Activated CD8-positive, alpha-beta memory T cell treated with anti-CD3 and anti-CD28 coated beads for 4 hours (primary cell): ENCODE results near the gene EMP3.
"Not testable (repeated sequence)": the region's sequence is repeated elsewhere in the genome, so short reads cannot be mapped to it uniquely, and the experiment has no call there.

Source experiments
- DNase-seq, 2 donors: peaks; one replicate each; pipeline ENCODE4 v3.0.0-alpha.2; 2020; ENCODE audit warnings: low read depth in 2 of 2

EMP3 gene

DNA sequence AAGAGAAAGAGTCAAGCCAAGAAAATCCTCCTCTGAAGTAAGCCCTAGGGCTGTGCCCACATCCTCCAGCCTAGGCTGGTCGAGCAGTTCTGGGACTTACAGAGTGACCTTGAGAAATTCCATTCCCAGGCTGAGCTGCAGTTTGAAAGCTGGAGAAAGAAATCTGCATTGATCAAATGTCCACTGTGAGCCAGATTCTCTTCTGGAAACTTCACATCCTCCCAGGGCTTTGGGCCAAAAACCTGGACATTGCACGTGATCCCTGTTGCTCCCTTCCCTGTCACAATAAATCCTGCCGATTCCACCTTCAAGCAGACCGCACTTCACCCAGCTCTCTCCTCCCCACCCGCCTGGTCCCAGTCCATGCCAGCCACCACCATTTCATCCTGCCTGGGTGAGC, 22.7 kb downstream of the EMP3 start:
- no peak for DNase-seq

DNA sequence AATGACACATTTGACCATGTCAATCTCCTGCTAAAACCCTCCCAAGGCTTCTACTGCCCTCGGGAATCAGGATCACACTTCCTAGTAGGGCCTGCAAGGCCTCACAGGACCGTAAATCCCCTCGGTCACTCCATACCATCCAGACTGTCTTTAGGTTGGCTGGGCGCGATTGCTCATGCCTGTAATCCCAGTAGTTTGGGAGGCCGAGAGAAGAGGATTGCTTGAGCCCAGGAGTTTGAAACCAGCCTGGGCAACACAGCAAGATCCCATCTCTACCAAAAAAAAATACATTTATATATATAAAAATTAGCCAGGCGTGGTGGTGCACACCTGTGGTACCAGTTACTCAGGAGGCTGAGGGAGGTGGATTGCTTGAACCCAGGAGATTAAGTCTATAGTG, 23.4 kb downstream of the EMP3 start:
- no peak for DNase-seq

DNA sequence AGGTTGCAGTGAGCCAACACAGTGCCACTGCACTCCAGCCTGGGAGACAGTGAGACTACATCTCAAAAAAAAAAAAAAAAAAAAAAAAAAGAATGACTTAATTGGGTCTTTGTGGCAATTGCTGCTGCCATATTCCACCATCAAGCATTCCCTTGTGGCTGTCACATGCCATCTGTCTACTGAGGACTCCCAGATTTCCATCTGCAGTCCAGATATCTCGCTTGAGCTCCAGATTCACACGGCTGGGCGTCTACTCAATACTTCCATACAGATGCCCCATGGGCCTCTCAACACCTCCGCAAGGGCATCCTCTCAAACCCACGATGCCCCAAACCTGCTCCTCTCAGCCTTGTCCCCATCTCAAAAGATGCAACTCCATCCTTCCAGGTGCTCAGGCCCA, 25.5 kb downstream of the EMP3 start:
- DNase-seq: no peak

DNA sequence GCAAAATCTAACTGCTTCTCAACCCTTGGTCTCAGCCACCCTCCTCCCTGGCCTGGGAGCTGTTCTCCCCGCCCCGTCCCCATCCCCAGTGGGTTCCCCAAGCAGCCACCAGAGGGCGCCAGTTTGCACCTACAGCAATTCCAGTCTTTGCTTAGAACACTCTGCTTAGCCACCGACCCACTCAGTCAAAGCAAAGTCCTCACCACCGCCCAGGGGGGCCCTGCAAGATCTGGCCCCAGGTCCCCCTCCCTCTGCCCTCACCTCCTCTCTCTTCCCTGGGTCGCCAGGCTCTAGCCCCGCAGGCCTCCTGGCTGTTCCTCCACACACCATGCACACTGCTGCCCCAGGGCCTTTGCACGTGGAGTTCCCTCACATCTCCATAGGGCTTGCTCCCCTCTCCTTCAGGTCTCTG, 26.0 kb downstream of the EMP3 start:
- DNase-seq: peak; percentile 58 to 62

DNA sequence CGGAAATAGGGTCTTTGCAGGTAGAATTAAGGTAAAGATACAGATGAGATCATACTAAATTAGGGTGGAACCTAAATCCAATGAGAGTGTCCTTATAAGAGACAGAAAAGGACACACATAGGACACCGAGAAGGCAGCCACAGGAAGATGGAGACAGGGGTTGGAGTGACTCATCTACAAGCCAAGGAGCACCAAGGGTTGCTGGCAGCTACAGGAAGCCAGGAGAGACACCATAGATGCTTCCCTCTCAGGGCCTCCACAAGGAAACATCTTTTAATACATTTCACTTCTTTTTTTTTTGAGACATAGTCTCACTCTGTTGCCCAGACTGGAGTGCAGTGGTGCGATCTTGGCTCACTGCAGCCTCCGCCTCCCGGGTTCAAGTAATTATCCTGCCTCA, 28.3 kb downstream of the EMP3 start:
- DNase-seq: no peak

DNA sequence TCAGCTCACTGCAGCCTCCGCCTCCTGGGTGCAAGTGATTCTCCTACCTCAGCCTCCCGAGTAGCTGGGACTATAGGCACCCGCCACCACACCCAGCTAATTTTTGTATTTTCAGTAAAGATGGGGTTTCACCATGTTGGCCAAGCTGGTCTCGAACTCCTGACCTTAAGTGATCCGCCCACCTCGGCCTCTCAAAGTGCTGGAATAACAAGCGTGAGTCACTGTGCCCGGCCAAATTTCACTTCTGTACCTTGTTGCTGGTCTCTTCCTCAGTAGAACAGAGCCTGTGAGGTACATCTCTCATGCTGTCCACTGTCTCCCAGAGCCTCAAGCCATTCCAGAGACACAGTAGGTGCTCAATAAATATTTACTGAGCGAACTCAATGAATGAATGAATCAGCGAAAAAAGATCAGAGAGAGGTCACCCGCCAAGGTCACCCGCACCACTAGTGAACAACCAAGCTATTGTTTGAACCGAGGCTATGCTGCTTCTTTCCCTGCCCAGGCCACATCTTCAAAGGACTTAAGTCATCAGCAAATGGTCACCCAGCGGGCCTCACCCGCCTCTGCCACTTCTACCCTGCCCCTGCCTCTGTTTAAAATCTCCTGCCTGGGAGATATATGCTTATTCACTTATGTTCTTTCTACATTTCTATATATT, 29.1 kb downstream of the EMP3 start:
- DNase-seq: no peak

DNA sequence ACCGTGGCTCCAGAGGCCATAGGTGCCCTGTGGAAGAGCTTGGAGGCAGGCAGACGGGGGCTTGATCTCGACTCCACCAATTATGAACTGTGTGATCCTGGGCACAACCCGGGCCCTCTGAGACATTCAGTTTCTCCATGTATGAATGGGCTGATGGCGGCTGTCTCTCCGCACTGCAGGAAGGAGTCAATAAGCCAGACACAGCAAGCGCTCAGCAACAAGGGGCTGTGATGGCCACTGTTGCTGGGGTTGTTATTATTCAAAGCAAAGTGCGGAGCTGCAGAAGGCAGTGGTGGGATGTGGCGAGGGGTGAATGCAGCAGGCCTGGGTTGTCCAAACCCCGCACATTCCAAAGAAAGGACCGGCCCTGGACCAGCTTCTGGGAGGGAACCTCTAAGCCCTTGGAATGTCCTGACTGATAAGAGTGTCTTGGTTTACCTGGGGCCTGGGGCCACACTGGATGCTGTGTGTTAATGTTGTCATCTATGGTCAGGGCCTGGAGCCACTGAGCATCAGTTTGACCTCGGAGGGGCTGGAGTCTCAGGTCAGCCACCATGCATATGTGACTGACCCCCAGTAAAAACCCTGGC, 30.1 kb downstream of the EMP3 start:
- DNase-seq: no peak

DNA sequence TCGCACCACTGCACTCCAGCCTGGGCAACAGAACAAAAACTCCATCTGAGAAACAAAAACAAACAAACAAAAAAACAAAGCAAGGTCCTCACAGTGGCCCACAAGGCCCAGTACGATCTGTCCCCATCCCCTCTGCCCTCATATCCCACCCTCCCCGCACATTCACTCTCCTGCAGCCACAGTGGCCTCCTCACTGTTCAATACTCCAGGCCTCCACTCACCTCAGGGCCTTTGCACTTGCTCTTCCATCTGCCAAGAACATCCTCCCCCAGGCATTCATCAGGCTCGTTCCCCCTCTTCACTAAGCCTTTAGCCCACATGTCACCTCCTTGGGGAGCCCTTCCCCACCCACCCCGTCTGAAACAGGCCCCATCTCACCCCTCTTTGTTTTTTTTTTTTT, 33.8 kb downstream of the EMP3 start:
- DNase-seq: no peak

DNA sequence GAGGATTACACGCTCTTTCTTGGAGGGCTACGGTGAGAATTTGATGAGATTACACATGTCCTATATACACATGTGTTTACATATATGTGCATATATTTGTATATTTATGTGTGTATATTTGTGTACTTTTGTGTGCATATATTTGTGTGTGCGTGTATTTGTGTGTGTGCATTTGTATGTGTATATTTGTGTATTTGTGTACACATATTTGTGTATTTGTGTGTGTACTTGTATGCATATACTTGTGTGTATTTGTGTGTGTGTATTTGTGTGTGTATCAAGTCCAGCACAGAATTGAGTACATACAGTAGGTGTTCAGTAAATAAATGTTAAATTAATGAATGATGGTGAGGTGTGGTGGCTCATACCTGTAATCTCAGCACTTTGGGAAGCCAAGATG, 36.6 kb downstream of the EMP3 start:
- DNase-seq: no peak

DNA sequence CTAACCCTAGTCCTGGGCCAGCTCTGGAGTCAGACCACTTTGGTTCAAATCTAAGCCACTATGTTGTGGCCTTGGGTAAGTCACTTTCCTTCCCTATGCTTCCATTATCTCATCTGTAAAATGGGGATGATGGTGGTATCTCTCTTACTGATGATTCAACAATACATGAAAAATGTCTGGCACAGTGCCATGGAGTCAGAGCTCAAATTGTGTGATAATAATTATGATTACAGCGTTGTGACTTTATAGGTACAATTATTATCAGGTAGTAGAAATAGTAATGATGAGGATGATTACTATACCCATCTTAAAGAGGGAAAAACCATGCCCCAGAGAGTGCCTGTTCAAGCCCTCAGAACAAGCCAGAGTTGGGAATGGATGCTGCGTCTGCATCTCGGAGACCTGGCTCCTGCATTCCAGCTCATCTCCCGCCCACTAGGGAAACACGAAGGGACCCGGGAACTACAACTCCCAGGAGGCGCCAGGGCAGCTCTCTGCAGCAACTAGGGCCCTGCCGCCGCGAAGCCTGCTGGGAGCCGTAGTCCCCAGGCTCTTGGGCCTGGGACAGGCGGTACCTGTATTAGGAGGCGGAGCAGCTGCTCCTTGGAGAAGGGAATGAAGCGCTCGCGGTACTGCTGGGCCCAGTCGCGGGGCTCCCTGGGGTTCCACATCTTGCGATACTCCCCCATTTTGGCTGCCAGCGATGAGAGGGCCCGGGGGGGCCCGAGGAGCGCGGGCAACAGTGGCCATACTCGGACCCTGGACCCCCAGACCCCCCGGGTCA, 37.6 kb downstream of the EMP3 start:
- DNase-seq: peak; percentile 76 to 78

DNA sequence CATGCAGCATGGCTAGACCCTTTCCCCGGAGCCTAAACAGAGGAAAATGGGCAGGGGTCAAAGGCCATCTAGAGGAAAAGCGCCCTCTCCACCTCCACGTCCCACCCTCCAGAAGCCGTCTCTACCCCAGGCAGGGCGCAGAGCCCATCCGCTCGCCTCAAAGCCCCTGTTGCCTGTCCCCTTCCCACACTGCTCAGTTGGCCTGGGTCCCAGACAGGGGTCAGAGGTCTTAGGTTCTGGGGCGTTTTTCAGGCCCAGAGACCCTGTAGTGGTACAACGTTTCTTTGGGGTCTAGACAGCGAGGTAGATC, 38.1 kb downstream of the EMP3 start:
- DNase-seq: no peak

DNA sequence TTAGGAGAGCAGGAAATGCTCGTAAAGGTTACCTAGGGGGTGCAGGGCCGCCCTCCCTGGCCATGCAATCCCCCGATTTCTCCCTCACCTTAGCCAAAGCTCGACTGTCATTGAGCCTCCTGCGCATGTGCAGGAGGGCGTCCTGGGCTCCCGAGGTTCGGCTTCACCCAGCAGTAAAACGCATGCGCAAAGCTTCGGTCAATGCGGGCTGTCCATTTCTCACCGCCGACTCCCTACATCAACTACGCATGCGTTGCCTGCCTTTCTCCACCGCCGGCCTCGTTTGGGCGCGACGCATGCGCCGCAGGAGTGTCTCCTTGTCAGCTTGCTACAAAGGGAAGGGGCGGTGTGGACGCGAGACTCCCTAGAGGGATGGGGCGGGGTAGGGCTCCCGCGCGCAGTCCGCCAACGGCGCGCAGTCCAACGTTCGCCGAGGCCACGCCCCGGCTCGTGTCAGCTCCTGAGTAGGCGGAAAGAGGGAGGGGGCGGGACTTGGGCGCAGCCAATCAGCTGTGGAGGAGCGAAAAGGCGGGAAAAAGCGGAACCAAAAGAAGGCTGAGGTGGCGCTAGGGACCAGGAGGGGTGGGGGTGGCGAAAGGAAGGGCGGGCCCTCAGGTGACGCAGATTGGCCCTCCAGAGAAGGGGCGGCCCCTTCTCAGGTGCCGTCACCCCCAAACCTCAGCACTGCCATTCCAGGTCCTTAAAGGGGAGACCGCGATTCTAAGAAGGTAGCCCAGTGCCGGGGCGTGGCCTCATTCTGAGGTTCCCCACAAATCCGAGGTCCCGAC, 38.7 kb downstream of the EMP3 start, which contains the start of the genes SYNGR4 and TMEM143:
Gene SYNGR4, plus strand, starts transcription at position 558 of the 788 bp plus-strand sequence. CDS start 1,476 bp downstream, outside the sequence.
Gene TMEM143, minus strand, starts transcription at position 131 of the 788 bp plus-strand sequence. Its CDS starts 20 bp downstream, at position 111.
- DNase-seq: peak; percentile 92 to 98

DNA sequence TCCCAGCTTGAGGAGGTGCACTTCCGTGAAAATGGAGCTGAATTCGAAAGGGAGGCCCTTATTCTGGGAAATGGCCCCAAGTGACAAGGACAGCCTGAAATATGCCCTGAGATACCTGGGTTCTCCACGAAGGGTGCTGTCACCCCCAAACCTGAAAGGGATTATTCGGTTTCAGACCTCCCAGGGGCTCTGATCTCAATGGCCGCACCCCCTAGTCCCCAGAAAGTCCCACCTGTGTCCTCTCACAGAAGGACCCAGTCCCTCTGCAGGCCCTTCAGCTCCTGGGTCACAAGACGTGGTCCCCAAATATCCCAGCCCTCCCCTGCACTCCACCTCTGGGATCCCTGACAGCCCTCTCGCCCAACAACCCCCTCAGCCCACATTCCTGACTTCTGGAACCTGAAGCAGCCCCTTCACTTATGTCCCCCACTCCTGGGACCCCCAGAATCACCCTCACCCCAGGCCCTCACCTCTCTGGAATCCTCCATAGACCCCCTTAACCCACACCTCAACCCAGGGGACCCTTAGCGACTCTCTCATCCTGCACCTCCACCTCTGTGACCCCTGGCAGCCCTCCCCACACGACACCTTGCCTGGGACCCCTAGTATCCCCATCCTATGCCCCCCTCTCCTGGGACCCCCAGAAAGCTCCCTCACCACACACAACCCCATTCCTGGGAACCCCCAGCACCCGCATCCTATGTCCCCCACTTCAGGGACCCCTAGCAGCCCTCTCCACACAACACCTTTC, 39.4 kb downstream of the EMP3 start:
- no peak for DNase-seq

DNA sequence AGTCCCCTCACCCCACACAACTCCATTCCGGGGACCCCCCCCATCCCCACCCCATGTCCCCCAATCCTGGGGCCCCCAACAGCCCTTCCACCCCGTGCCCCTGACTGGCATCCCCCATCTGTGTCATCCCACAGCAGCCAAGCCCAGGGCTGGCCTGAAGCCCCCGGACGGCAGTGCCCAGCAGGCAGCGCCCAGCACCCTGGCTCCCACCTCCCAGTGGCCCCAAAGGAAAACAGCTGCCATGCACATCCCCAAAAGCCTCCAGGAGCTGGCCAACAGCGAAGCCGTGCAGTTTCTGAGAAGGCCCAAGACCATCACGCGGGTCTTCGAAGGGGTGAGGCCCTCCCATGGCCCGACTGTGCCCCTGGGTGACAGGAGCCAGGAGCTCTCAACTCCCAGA, 40.2 kb downstream of the EMP3 start:
- DNase-seq: no peak

DNA sequence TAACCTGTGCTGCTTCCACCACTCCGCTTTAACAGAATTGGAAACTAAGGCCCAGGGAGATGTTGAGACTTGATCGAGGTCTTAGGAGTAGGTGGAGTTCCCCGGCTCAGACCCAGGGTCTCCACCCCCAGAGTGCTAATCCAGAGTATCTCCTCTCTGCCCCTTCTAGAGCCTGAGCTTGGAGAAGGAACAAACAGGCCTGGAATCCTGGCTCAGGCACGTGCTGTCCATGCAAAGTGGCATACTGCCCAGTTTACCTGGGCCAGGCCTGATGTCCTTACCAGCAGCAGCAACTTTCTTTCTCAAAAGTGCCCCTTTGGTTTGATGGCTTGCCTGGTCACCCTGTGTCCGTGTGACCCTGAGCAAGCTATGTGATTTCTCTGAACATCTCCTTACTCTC, 42.5 kb downstream of the EMP3 start:
- no peak for DNase-seq

DNA sequence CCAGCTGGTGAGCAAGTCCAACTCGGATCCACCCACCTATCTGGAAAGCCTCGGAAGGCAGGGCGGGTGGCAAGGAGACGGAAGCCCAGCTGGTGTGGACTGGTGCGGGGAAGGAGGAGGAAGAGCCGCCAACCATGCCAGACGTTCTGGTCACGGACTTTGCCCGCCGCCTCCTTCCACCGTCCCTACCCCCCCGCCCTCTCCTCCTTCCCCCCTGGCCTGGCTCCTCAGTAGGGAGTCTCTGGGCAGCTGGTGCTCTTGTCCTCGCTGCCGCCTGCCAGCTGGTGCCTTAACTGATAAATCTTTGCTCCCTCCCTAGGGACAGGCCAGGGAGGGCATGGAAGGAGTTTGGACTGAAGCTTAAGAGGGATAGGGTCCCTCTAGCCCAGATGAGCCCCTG, 43.6 kb downstream of the EMP3 start:
- no peak for DNase-seq

DNA sequence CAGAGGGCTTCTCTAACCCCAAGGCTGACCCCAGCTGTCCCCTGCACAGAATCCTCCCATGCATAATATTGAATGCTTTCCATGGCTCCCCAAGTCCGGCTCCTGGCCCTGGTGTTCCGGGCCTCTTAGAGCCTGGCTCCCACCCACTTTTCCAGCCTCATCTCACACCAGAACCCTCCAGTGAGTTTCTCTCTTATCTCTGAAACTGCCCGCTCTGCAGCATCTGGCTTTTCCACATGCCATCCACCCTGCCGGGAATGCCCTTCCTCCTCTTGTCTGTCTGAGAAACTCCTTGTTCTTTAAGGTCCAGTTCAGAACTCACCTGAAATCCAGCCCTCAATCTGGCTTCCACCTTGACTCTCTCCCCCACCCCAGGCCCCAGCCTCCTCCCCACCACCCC, 45.6 kb downstream of the EMP3 start:
- DNase-seq: no peak

DNA sequence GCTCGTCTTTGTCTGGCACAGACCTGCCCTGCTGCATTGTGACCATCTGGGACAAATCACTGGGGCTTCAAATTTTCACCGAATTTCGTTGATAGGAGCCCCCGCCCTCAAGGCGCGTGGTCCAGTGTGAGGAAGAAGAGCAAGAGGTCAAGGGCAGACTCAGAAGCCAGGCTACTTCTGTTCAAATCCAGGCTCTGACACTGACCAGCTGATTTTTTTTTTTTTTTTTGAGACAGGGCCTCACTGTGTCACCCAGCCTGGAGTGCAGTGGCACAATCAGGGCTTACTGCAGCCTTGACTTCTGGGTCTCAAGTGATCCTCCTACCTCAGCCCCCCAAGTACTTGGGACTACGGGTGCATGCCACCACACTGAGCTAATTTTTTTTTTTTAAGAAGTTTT, 46.0 kb downstream of the EMP3 start:
- no peak for DNase-seq

DNA sequence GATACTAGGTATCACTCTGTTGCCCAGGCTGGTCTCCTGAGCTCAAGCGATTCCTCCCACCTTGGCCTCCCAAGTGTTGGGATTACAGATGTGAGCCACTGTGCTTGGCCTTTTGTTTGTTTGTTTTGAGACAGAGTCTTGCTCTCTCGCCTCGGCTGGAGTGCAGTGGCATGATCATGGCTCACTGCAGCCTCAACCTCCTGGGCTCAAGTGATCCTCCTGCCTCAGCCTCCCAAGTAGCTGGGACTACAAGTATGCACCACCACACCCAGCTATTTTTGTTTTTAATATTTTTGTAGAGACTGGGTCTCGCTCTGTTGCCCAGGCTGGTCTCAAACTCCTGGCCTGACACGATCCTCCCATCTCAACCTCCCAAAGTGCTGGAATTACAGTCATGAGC, 46.4 kb downstream of the EMP3 start:
- not testable (repeated sequence) for DNase-seq

DNA sequence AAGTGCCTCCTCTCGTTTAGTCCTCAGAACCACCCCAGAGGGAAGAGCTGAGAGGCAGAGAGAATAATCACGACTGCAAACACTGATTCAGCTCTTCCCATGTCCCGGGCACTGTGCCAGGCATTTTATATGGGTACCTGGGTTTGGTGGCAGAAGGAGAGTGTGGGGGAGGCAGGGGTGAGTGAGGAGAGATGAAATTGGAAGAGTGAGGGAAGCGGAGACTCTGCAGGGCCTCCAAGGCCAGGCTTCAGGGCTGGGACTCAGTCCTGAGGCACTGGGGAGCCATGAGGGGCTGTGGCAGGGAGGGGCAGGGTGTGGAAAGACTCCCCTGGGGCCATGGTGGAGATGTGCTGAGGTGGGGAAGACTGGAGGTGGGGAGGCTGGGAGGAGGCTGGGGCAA, 47.6 kb downstream of the EMP3 start:
- no peak for DNase-seq

DNA sequence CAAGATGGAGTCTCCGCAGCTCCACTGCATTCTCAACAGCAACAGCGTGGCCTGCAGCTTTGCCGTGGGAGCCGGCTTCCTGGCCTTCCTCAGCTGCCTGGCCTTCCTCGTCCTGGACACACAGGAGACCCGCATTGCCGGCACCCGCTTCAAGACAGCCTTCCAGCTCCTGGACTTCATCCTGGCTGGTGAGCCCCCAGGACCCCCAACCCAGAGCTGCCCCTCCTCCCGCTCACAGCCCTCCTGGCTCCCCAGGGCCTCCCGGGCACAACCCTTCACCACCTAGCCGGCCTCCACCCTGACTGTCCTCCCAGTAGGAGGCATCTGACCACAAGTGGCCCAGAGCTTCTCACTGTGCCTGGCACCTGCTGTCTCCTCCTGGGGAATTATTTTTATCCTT, 48.2 kb downstream of the EMP3 start:
- no peak for DNase-seq

DNA sequence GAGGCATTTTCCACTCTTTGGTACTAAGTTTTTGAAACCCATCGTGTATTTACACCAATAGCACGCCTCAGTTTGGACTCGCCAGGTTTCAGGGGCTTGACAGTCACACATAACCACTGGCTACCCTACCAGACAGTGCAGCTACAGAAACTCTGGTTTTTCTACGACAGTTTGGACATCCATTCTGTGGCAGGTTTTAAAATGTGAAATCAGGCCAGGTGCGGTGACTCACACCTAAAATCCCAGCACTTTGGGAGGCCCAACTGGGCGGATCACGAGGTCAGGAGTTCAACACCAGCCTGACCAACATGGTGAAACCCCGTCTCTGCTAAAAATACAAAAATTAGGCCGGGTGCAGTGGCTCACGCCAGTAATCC, 52.8 kb downstream of the EMP3 start:
- no peak for DNase-seq
